HEK293T (cell line): ENCODE results near the gene THSD4.

Experiments
- BHLHE40 ChIP-seq: fragments of 450-650 bp; IDR thresholded peaks from 2 replicates; pipeline ENCODE4 v1.6.1; 2016; ENCODE audit warnings: mild to moderate bottlenecking, moderate library complexity, borderline replicate concordance
- CTBP1 ChIP-seq: fragments of 450-650 bp; IDR thresholded peaks from 2 replicates; pipeline ENCODE4 v1.6.1; 2016; ENCODE audit warnings: borderline replicate concordance
- ELF4 ChIP-seq: fragments of 450-650 bp; IDR thresholded peaks from 2 replicates; pipeline ENCODE4 v1.6.1; 2017; ENCODE audit warnings: antibody characterized with exemption
- FOXA1 ChIP-seq: fragments of 450-650 bp; IDR thresholded peaks from 2 replicates; pipeline ENCODE4 v1.6.1; 2016; ENCODE audit warnings: mild to moderate bottlenecking
- FOXK2 ChIP-seq: fragments of 450-650 bp; IDR thresholded peaks from 2 replicates; pipeline ENCODE4 v1.6.1; 2016; ENCODE audit warnings: mild to moderate bottlenecking
- FOXM1 ChIP-seq: fragments of 450-650 bp; IDR thresholded peaks from 2 replicates; pipeline ENCODE4 v1.6.1; 2017; ENCODE audit warnings: mild to moderate bottlenecking, borderline replicate concordance
- L3MBTL2 ChIP-seq: fragments of 450-650 bp; conservative IDR thresholded peaks from 2 replicates; pipeline ENCODE4 v1.6.1; 2016; ENCODE audit warnings: mild to moderate bottlenecking
- NFRKB ChIP-seq: fragments of 450-650 bp; IDR thresholded peaks from 2 replicates; pipeline ENCODE4 v1.6.1; 2016; ENCODE audit warnings: mild to moderate bottlenecking, moderate library complexity
- SP1 ChIP-seq: fragments of 450-650 bp; IDR thresholded peaks from 2 replicates; pipeline ENCODE4 v1.6.1; 2017
- SUZ12 ChIP-seq: fragments of 450-650 bp; IDR thresholded peaks from 2 replicates; pipeline ENCODE4 v1.6.1; 2016; ENCODE audit warnings: mild to moderate bottlenecking
- ZNF384 ChIP-seq: fragments of 450-650 bp; IDR thresholded peaks from 2 replicates; pipeline ENCODE4 v1.6.1; 2016
- TF ChIP-seq, protein P1 (sequence below): fragments of 450-650 bp; IDR thresholded peaks from 2 replicates; pipeline ENCODE4 v1.6.1; 2016

DNA sequence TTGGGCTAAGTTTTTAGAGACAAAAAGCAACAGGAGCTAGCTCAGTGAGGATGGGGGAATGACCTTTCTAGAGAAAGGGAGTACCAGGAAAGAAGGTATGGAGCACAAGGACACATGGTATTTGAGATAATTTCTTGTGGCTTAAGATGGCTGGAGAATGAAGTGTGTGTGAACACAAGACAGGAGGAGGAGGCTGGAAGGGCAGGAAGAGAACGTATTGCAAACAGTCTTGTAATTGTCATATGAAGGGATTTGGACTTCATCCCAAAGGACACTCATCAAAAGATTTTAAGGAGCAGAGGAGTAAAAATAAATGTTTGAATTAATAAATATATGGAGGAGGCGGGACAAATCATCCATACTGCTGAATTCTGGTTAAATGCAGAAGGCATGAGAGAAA is 426.5 kb downstream of the THSD4 start:
- TF ChIP-seq L3MBTL2, result no peak
- TF ChIP-seq FOXK2, result no peak
- no peak for TF ChIP-seq SUZ12
- no peak for TF ChIP-seq SP1
- no peak for TF ChIP-seq FOXM1
- TF ChIP-seq FOXA1, result no peak
- TF ChIP-seq ZNF384, result no peak
- TF ChIP-seq, protein P1, sequence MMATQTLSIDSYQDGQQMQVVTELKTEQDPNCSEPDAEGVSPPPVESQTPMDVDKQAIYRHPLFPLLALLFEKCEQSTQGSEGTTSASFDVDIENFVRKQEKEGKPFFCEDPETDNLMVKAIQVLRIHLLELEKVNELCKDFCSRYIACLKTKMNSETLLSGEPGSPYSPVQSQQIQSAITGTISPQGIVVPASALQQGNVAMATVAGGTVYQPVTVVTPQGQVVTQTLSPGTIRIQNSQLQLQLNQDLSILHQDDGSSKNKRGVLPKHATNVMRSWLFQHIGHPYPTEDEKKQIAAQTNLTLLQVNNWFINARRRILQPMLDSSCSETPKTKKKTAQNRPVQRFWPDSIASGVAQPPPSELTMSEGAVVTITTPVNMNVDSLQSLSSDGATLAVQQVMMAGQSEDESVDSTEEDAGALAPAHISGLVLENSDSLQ, result no peak
- TF ChIP-seq BHLHE40, result no peak
- no peak for TF ChIP-seq ELF4
- TF ChIP-seq CTBP1, result no peak
- TF ChIP-seq NFRKB, result no peak
